ENCODE measurements around the gene DLG5. TPM values are rescaled to one million over a fixed set of nuclear protein-coding genes. Genes with fewer than 3 reads are reported as not detected.

Gene DLG5
- total and polyA plus RNA-seq, 9 of the 15 experiments (the other 6 are each of a cell fraction or from before 2014, with no cell fraction given), result 1.4 to 26.8 (median 11.2) TPM

DNA sequence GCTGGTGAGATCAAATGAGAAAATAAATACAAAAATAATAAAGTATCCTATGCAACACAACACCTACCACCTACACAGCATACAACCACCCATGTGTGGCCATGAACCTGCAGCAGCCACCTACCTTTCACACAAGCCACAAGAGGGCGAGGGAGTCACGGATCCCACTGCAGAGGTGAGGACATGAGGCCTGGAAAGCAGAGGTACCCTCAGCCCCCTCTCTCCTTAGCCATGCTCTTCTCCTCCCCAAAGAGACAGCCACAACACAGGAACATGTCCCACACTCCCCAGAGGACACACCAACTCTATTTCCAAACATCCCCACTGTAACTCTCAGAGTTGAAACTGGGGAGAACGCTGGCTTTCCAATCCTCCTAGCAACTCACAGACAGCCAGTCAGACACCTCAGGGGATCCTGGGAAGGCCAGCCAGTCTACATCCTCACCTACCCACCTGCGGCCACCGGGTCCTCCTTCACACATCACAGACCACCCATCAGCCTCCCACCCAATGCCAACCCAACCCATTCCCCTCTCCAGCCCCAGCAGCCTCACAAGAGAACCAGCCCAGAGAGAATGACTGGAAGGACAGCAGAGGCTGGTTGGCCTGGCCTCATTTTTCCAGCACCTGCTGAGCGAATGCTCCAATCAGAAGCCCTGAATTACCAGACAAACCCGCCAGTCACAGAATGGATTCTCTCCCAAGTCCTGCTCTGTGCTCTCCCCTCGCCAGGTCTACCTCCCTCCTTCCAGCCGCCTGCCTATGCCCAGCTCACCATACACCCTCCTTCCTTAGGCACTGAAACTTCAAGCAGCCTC is 18.4 kb downstream of the DLG5 start (continued):
- TF ChIP-seq ZNF274 (IDR thresholded peaks at IDR 0.05; ENCODE audit: borderline replicate concordance, low read depth, low read length), result no peak
- TF ChIP-seq HMG20B (CRISPR knock-in tag; IDR thresholded peaks at IDR 0.05), result no peak
- TF ChIP-seq, protein P1, sequence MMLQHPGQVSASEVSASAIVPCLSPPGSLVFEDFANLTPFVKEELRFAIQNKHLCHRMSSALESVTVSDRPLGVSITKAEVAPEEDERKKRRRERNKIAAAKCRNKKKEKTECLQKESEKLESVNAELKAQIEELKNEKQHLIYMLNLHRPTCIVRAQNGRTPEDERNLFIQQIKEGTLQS (IDR thresholded peaks at IDR 0.05), result no peak
- TF ChIP-seq, protein P1 (CRISPR knock-in tag; conservative IDR thresholded peaks at IDR 0.05), result no peak
- peak; percentile 68 for TF ChIP-seq SMC3 (conservative IDR thresholded peaks at IDR 0.05; ENCODE audit: insufficient read depth, low read depth, low read length)
- TF ChIP-seq SMARCA4 (IDR thresholded peaks at IDR 0.05), result peak; percentile 44; the same call in 1 of the 2 replicates
- peak; percentile 87 for TF ChIP-seq BRD9 (IDR thresholded peaks at IDR 0.05; ENCODE audit: low read depth, partially characterized antibody)
- TF ChIP-seq KAT7 (CRISPR knock-in tag; IDR thresholded peaks at IDR 0.05; ENCODE audit: borderline replicate concordance), result no peak
- 0 out of 2 replicates have a peak, but pooled peaks have one; percentile 27 for TF ChIP-seq ELF4 (CRISPR knock-in tag; IDR thresholded peaks at IDR 0.05)
- TF ChIP-seq, protein P2, sequence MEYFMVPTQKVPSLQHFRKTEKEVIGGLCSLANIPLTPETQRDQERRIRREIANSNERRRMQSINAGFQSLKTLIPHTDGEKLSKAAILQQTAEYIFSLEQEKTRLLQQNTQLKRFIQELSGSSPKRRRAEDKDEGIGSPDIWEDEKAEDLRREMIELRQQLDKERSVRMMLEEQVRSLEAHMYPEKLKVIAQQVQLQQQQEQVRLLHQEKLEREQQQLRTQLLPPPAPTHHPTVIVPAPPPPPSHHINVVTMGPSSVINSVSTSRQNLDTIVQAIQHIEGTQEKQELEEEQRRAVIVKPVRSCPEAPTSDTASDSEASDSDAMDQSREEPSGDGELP (CRISPR knock-in tag; IDR thresholded peaks at IDR 0.05; ENCODE audit: borderline replicate concordance), result peak; percentile 35; the same call in 1 of the 2 replicates
- TF ChIP-seq, protein P3, sequence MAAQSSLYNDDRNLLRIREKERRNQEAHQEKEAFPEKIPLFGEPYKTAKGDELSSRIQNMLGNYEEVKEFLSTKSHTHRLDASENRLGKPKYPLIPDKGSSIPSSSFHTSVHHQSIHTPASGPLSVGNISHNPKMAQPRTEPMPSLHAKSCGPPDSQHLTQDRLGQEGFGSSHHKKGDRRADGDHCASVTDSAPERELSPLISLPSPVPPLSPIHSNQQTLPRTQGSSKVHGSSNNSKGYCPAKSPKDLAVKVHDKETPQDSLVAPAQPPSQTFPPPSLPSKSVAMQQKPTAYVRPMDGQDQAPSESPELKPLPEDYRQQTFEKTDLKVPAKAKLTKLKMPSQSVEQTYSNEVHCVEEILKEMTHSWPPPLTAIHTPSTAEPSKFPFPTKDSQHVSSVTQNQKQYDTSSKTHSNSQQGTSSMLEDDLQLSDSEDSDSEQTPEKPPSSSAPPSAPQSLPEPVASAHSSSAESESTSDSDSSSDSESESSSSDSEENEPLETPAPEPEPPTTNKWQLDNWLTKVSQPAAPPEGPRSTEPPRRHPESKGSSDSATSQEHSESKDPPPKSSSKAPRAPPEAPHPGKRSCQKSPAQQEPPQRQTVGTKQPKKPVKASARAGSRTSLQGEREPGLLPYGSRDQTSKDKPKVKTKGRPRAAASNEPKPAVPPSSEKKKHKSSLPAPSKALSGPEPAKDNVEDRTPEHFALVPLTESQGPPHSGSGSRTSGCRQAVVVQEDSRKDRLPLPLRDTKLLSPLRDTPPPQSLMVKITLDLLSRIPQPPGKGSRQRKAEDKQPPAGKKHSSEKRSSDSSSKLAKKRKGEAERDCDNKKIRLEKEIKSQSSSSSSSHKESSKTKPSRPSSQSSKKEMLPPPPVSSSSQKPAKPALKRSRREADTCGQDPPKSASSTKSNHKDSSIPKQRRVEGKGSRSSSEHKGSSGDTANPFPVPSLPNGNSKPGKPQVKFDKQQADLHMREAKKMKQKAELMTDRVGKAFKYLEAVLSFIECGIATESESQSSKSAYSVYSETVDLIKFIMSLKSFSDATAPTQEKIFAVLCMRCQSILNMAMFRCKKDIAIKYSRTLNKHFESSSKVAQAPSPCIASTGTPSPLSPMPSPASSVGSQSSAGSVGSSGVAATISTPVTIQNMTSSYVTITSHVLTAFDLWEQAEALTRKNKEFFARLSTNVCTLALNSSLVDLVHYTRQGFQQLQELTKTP (IDR thresholded peaks at IDR 0.05; ENCODE audit: low read depth in 1 of 2, partially characterized antibody in 2 of 2), result no peak
- TF ChIP-seq NUFIP1 (IDR thresholded peaks at IDR 0.05; ENCODE audit: partially characterized antibody), result no peak
- TF ChIP-seq EP300 (IDR thresholded peaks at IDR 0.05; ENCODE audit: low read length), result peak; percentile 18; the same call in 1 of the 2 replicates
- no peak for TF ChIP-seq TSC22D4 (tag; IDR thresholded peaks at IDR 0.05)
- TF ChIP-seq ZFX (CRISPR knock-in tag; IDR thresholded peaks at IDR 0.05), result peak; percentile 50; the same call in 1 of the 2 replicates
- TF ChIP-seq KLF6 (CRISPR knock-in tag; IDR thresholded peaks at IDR 0.05; ENCODE audit: borderline replicate concordance), result no peak
- TF ChIP-seq JUND (IDR thresholded peaks at IDR 0.05; ENCODE audit: borderline replicate concordance, low read depth, low read length), result peak; percentile 44; the same call in 1 of the 2 replicates
- no peak for TF ChIP-seq JUND (tag; IDR thresholded peaks at IDR 0.05; ENCODE audit: borderline replicate concordance, low read depth, low read length)
- TF ChIP-seq SMARCE1 (IDR thresholded peaks at IDR 0.05), result no peak
